ENCODE data around the gene MAP3K2.

Gene MAP3K2

GRCh38 chr2:127420039-127420864 is 32.5 kb upstream of the MAP3K2 start:
- H3K27me3 ChIP-seq (ENCODE audit: control insufficient read depth, insufficient read depth, low read length), result peaks cover 85% of the 10 kb centered on the region
- H3K27ac ChIP-seq (ENCODE audit: low read depth, low read length), result no peak overlapping the region
- no peak overlapping the region for H3K4me3 ChIP-seq (ENCODE audit: low read depth, low read length)
- H3K4me1 ChIP-seq (ENCODE audit: control insufficient read depth, insufficient read depth, low read length), result peaks cover 23% of the 10 kb centered on the region
- H3K9me3 ChIP-seq (ENCODE audit: control insufficient read depth, insufficient read depth, low read depth, low read length), result no peaks in the 10 kb centered on the region
- H3K36me3 ChIP-seq (ENCODE audit: control insufficient read depth, insufficient read depth, low read length), result no peaks in the 10 kb centered on the region
- no peak overlapping the region for H3K9ac ChIP-seq (ENCODE audit: low read length)

GRCh38 chr2:127419448-127420038 is 31.8 kb upstream of the MAP3K2 start:
- no peak overlapping the region for H3K9ac ChIP-seq (ENCODE audit: low read length)
- no peaks in the 10 kb centered on the region for H3K36me3 ChIP-seq (ENCODE audit: control insufficient read depth, insufficient read depth, low read length)
- H3K4me1 ChIP-seq (ENCODE audit: control insufficient read depth, insufficient read depth, low read length), result peaks cover 17% of the 10 kb centered on the region
- H3K27me3 ChIP-seq (ENCODE audit: control insufficient read depth, insufficient read depth, low read length), result peaks cover 79% of the 10 kb centered on the region
- H3K4me3 ChIP-seq (ENCODE audit: low read depth, low read length), result no peak overlapping the region
- no peaks in the 10 kb centered on the region for H3K9me3 ChIP-seq (ENCODE audit: control insufficient read depth, insufficient read depth, low read depth, low read length)
- no peak overlapping the region for H3K27ac ChIP-seq (ENCODE audit: low read depth, low read length)

- Histone ChIP-seq H3K9me3 (ENCODE audit: control insufficient read depth, insufficient read depth, low read depth, low read length) (no peaks in the 10 kb centered on the region), H3K27ac (ENCODE audit: low read depth, low read length) (no peak overlapping the region), H3K36me3 (ENCODE audit: control insufficient read depth, insufficient read depth, low read length) (no peaks in the 10 kb centered on the region), H3K4me3 (ENCODE audit: low read depth, low read length) (no peak overlapping the region), H3K4me1 (ENCODE audit: control insufficient read depth, insufficient read depth, low read length) (peaks cover 17% of the 10 kb centered on the region), H3K27me3 (ENCODE audit: control insufficient read depth, insufficient read depth, low read length) (peaks cover 77% of the 10 kb centered on the region), H3K9ac (ENCODE audit: low read length) (no peak overlapping the region)
These were observed 31.3 kb upstream of the MAP3K2 start for GRCh38 chr2:127419112-127419430.

GRCh38 chr2:127418300-127419111 is 30.7 kb upstream of the MAP3K2 start, which contains the start of gene PROC:
Gene PROC, plus strand, starts transcription at chr2:127418427. Its CDS starts 1,516 bp downstream, at chr2:127419943.
- H3K4me3 ChIP-seq (ENCODE audit: low read depth, low read length), result no peak within 1 kb of the TSS
- H3K4me1 ChIP-seq (ENCODE audit: control insufficient read depth, insufficient read depth, low read length), result peaks cover 17% of the 10 kb centered on the region
- no peaks in the 10 kb centered on the region for H3K36me3 ChIP-seq (ENCODE audit: control insufficient read depth, insufficient read depth, low read length)
- H3K9me3 ChIP-seq (ENCODE audit: control insufficient read depth, insufficient read depth, low read depth, low read length), result no peaks in the 10 kb centered on the region
- no peak within 1 kb of the TSS for H3K9ac ChIP-seq (ENCODE audit: low read length)
- peaks cover 71% of the 10 kb centered on the region for H3K27me3 ChIP-seq (ENCODE audit: control insufficient read depth, insufficient read depth, low read length)
- H3K27ac ChIP-seq (ENCODE audit: low read depth, low read length), result no peak within 1 kb of the TSS

- Histone ChIP-seq H3K4me3 (ENCODE audit: low read depth, low read length) (no peak overlapping the region), H3K36me3 (ENCODE audit: control insufficient read depth, insufficient read depth, low read length) (no peaks in the 10 kb centered on the region), H3K27ac (ENCODE audit: low read depth, low read length) (no peak overlapping the region), H3K4me1 (ENCODE audit: control insufficient read depth, insufficient read depth, low read length) (peaks cover 17% of the 10 kb centered on the region), H3K9ac (ENCODE audit: low read length) (no peak overlapping the region), H3K9me3 (ENCODE audit: control insufficient read depth, insufficient read depth, low read depth, low read length) (peaks cover 3% of the 10 kb centered on the region; the same call in 1 of the 2 replicates), H3K27me3 (ENCODE audit: control insufficient read depth, insufficient read depth, low read length) (peaks cover 61% of the 10 kb centered on the region)
These were observed 29.6 kb upstream of the MAP3K2 start for GRCh38 chr2:127417406-127417805.

GRCh38 chr2:127416506-127417001 is 28.8 kb upstream of the MAP3K2 start:
- Histone ChIP-seq H3K27ac (ENCODE audit: low read depth, low read length) (no peak overlapping the region), H3K4me1 (ENCODE audit: control insufficient read depth, insufficient read depth, low read length) (peaks cover 17% of the 10 kb centered on the region), H3K27me3 (ENCODE audit: control insufficient read depth, insufficient read depth, low read length) (peaks cover 52% of the 10 kb centered on the region), H3K36me3 (ENCODE audit: control insufficient read depth, insufficient read depth, low read length) (no peaks in the 10 kb centered on the region), H3K9me3 (ENCODE audit: control insufficient read depth, insufficient read depth, low read depth, low read length) (peaks cover 3% of the 10 kb centered on the region; the same call in 1 of the 2 replicates), H3K4me3 (ENCODE audit: low read depth, low read length) (peak overlapping the region; percentile 54), H3K9ac (ENCODE audit: low read length) (no peak overlapping the region)

GRCh38 chr2:127415593-127416505 is 28.1 kb upstream of the MAP3K2 start:
- H3K36me3 ChIP-seq (ENCODE audit: control insufficient read depth, insufficient read depth, low read length), result no peaks in the 10 kb centered on the region
- H3K4me1 ChIP-seq (ENCODE audit: control insufficient read depth, insufficient read depth, low read length), result peaks cover 17% of the 10 kb centered on the region
- peak overlapping the region; percentile 9 for H3K9ac ChIP-seq (ENCODE audit: low read length)
- H3K4me3 ChIP-seq (ENCODE audit: low read depth, low read length), result peak overlapping the region; percentile 54
- peaks cover 3% of the 10 kb centered on the region; the same call in 1 of the 2 replicates for H3K9me3 ChIP-seq (ENCODE audit: control insufficient read depth, insufficient read depth, low read depth, low read length)
- H3K27me3 ChIP-seq (ENCODE audit: control insufficient read depth, insufficient read depth, low read length), result peaks cover 45% of the 10 kb centered on the region
- H3K27ac ChIP-seq (ENCODE audit: low read depth, low read length), result no peak overlapping the region

GRCh38 chr2:127414638-127415592 is 27.1 kb upstream of the MAP3K2 start:
- peaks cover 17% of the 10 kb centered on the region for H3K4me1 ChIP-seq (ENCODE audit: control insufficient read depth, insufficient read depth, low read length)
- H3K9me3 ChIP-seq (ENCODE audit: control insufficient read depth, insufficient read depth, low read depth, low read length), result peaks cover 3% of the 10 kb centered on the region; the same call in 1 of the 2 replicates
- H3K9ac ChIP-seq (ENCODE audit: low read length), result no peak overlapping the region
- H3K36me3 ChIP-seq (ENCODE audit: control insufficient read depth, insufficient read depth, low read length), result no peaks in the 10 kb centered on the region
- H3K27ac ChIP-seq (ENCODE audit: low read depth, low read length), result no peak overlapping the region
- no peak overlapping the region for H3K4me3 ChIP-seq (ENCODE audit: low read depth, low read length)
- peaks cover 36% of the 10 kb centered on the region for H3K27me3 ChIP-seq (ENCODE audit: control insufficient read depth, insufficient read depth, low read length)

GRCh38 chr2:127413782-127414637 is 26.2 kb upstream of the MAP3K2 start:
- Histone ChIP-seq H3K9me3 (ENCODE audit: control insufficient read depth, insufficient read depth, low read depth, low read length) (peaks cover 3% of the 10 kb centered on the region; the same call in 1 of the 2 replicates), H3K9ac (ENCODE audit: low read length) (no peak overlapping the region), H3K4me3 (ENCODE audit: low read depth, low read length) (no peak overlapping the region), H3K36me3 (ENCODE audit: control insufficient read depth, insufficient read depth, low read length) (no peaks in the 10 kb centered on the region), H3K4me1 (ENCODE audit: control insufficient read depth, insufficient read depth, low read length) (peaks cover 19% of the 10 kb centered on the region), H3K27ac (ENCODE audit: low read depth, low read length) (no peak overlapping the region), H3K27me3 (ENCODE audit: control insufficient read depth, insufficient read depth, low read length) (peaks cover 29% of the 10 kb centered on the region)
